HEK293T (cell line): ENCODE data around the gene NDUFS1.
"Not testable (repeated sequence)": the region's sequence is repeated elsewhere in the genome, so short reads cannot be mapped to it uniquely, and the experiment has no call there.

Source experiments
- CTCF ChIA-PET: fragments of 350-600 bp; formaldehyde crosslinking; extraction: SDS; loops from one replicate; lab custom pipeline; 2021; ENCODE audit warnings: antibody characterized with exemption, inconsistent platforms; lab: Yijun Ruan, JAX
- POLR2A ChIA-PET: fragments of 350-600 bp; formaldehyde crosslinking; extraction: SDS; loops from one replicate; lab custom pipeline; 2020; ENCODE audit warnings: antibody characterized with exemption, inconsistent platforms; lab: Yijun Ruan, JAX
- DNase-seq: peaks from one replicate; pipeline ENCODE4 v3.0.0; 2012; ENCODE audit warnings: mixed read lengths; ENCODE audit errors: extremely low spot score
- ARNT ChIP-seq: fragments of 450-650 bp; IDR thresholded peaks from 2 replicates; pipeline ENCODE4 v1.6.1; 2017; ENCODE audit warnings: mild to moderate bottlenecking
- BHLHE40 ChIP-seq: fragments of 450-650 bp; IDR thresholded peaks from 2 replicates; pipeline ENCODE4 v1.6.1; 2016; ENCODE audit warnings: mild to moderate bottlenecking, moderate library complexity, borderline replicate concordance
- CTBP1 ChIP-seq: fragments of 450-650 bp; IDR thresholded peaks from 2 replicates; pipeline ENCODE4 v1.6.1; 2016; ENCODE audit warnings: borderline replicate concordance
- ELF4 ChIP-seq: fragments of 450-650 bp; IDR thresholded peaks from 2 replicates; pipeline ENCODE4 v1.6.1; 2017; ENCODE audit warnings: antibody characterized with exemption
- FOXA1 ChIP-seq: fragments of 450-650 bp; IDR thresholded peaks from 2 replicates; pipeline ENCODE4 v1.6.1; 2016; ENCODE audit warnings: mild to moderate bottlenecking
- FOXK2 ChIP-seq: fragments of 450-650 bp; IDR thresholded peaks from 2 replicates; pipeline ENCODE4 v1.6.1; 2016; ENCODE audit warnings: mild to moderate bottlenecking
- FOXM1 ChIP-seq: fragments of 450-650 bp; IDR thresholded peaks from 2 replicates; pipeline ENCODE4 v1.6.1; 2017; ENCODE audit warnings: mild to moderate bottlenecking, borderline replicate concordance
- HDGF ChIP-seq: fragments of 450-650 bp; IDR thresholded peaks from 2 replicates; pipeline ENCODE4 v1.6.1; 2017; ENCODE audit warnings: antibody characterized with exemption, borderline replicate concordance
- L3MBTL2 ChIP-seq: fragments of 450-650 bp; conservative IDR thresholded peaks from 2 replicates; pipeline ENCODE4 v1.6.1; 2016; ENCODE audit warnings: mild to moderate bottlenecking
- LEF1 ChIP-seq: fragments of 450-650 bp; IDR thresholded peaks from 2 replicates; pipeline ENCODE4 v1.6.1; 2017; ENCODE audit warnings: mild to moderate bottlenecking, borderline replicate concordance
- NFRKB ChIP-seq: fragments of 450-650 bp; IDR thresholded peaks from 2 replicates; pipeline ENCODE4 v1.6.1; 2016; ENCODE audit warnings: mild to moderate bottlenecking, moderate library complexity
- SP1 ChIP-seq: fragments of 450-650 bp; IDR thresholded peaks from 2 replicates; pipeline ENCODE4 v1.6.1; 2017
- SUZ12 ChIP-seq: fragments of 450-650 bp; IDR thresholded peaks from 2 replicates; pipeline ENCODE4 v1.6.1; 2016; ENCODE audit warnings: mild to moderate bottlenecking
- TARDBP ChIP-seq: fragments of 450-650 bp; IDR thresholded peaks from 2 replicates; pipeline ENCODE4 v1.6.1; 2016
- ZNF384 ChIP-seq: fragments of 450-650 bp; IDR thresholded peaks from 2 replicates; pipeline ENCODE4 v1.6.1; 2016
- TF ChIP-seq, protein P1 (sequence below): fragments of 450-650 bp; IDR thresholded peaks from 2 replicates; pipeline ENCODE4 v1.6.1; 2016

NDUFS1 gene

DNA sequence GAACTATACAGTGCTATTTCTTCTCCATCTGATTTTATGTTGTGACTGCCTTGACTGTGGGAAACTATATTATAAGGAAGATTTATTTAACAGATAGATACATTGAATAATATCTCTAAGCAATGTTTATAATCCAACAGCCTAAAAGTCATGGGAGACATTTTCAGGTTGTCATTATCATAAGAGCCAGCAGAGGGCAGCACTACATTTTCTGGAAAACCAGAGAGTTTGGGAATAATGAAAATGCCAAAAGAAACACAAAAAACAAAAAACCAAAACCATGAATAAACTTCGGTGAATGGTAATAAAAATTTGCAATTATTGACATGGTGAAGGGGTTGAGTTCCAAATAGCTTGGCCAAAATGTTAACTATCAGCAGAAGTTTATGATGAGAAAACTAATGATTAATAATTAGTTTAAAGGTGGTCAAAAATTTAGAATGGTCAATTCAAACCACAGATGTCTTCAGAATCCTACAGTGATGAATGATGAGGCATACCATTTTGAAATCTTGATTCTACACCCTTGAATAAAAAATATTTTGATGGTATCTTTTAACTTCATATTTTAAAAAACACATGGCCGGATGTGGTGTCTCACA lies 5.1 kb upstream of the NDUFS1 start:
- POLR2A ChIA-PET, result no interaction called here
- DNase-seq, result peak; percentile 33

DNA sequence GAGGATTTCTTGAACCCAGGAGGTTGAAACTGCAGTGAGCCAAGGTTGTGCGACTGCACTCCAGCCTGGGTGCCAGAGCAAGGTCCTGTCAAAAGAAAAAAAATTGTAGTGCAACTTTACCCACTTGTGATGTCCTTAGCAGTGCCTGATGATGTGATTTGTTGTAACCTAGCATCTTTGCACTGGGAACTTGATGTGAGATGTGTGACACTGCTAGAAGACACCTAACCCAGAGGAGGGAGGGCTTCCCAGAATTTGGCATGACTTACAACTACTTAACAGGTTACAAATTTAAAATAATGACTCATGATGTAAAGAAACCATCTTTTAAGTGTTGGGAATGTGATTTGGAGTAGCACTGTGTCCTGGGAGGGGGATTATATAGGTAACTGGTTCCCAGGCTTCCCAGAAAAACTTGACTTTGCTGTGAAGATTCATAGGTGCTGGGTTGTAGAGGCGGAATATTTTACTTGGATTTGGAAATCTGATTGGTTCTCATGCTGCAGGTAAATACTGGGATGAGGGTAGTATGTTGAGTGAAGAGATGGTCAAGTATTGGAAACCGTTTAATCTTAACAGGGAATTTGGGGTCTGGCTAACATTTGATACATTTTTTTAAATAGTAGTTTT lies 4.1 kb upstream of the NDUFS1 start:
- CTCF ChIA-PET, result interaction anchor here (0.6 to 0.7 kb wide), 2 partner anchors 13 to 551 kb away, joined by 3 read pairs; no protein-coding TSS in a partner anchor
- TF ChIP-seq SP1, result no peak
- TF ChIP-seq FOXA1, result no peak
- TF ChIP-seq TARDBP, result no peak
- TF ChIP-seq ARNT, result no peak
- DNase-seq, result no peak
- POLR2A ChIA-PET, result interaction anchor here (0.6 kb wide), 1 partner anchor 50 kb away, joined by 3 read pairs; a partner anchor contains a TSS

More for the DNA sequence above, 5.1 kb upstream of the NDUFS1 start:
- TF ChIP-seq SP1, result no peak
- TF ChIP-seq BHLHE40, result no peak
- no peak for TF ChIP-seq FOXM1
- TF ChIP-seq L3MBTL2, result no peak
- TF ChIP-seq ELF4, result no peak
- no peak for TF ChIP-seq ARNT
- TF ChIP-seq NFRKB, result no peak
- no peak for TF ChIP-seq LEF1
- TF ChIP-seq SUZ12, result no peak
- no peak for TF ChIP-seq HDGF
- TF ChIP-seq FOXK2, result no peak
- CTCF ChIA-PET, result interaction anchor here (0.6 to 1.4 kb wide), 3 partner anchors 12 to 550 kb away, joined by 3 read pairs; no protein-coding TSS in a partner anchor

DNA sequence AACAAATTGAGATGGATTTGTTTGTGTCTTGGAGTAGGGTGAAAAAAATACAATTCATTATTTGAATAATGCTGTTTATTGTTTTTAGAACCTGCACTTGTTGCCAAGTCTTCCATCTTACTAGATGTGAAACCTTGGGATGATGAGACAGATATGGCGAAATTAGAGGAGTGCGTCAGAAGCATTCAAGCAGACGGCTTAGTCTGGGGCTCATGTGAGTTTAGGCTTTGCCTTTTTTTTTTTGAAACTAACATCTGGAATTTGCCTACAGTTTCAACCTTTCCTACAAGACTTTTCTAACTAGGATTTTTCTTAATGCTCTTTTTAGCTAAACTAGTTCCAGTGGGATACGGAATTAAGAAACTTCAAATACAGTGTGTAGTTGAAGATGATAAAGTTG lies 3.2 kb upstream of the NDUFS1 start:
- POLR2A ChIA-PET, CTCF ChIA-PET, DNase-seq: not testable (repeated sequence)

DNA sequence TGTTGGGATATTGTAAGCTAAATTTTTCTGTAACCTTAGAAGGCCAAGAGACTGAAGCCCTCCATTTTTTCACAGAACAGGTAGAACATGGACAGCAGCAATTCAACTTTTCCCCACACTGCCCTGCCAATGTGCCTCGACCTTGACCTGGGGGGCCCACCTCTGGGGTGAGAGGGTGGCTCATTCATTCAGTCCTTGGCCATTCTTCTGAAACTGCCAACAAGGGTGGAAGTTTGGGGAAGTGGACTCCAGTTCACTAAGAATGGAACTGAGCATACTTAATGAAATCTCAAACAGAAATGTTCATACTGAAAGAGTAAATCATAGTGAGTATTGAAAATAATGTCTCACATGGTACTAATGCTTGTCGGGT lies 1.5 kb upstream of the NDUFS1 start:
- TF ChIP-seq SUZ12, result no peak
- no peak for TF ChIP-seq TARDBP
- no peak for TF ChIP-seq L3MBTL2
- no peak for TF ChIP-seq BHLHE40
- no peak for TF ChIP-seq LEF1
- TF ChIP-seq, protein P1, sequence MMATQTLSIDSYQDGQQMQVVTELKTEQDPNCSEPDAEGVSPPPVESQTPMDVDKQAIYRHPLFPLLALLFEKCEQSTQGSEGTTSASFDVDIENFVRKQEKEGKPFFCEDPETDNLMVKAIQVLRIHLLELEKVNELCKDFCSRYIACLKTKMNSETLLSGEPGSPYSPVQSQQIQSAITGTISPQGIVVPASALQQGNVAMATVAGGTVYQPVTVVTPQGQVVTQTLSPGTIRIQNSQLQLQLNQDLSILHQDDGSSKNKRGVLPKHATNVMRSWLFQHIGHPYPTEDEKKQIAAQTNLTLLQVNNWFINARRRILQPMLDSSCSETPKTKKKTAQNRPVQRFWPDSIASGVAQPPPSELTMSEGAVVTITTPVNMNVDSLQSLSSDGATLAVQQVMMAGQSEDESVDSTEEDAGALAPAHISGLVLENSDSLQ, result no peak
- no peak for TF ChIP-seq NFRKB
- no peak for TF ChIP-seq ARNT
- no peak for TF ChIP-seq FOXM1
- TF ChIP-seq FOXK2, result no peak
- TF ChIP-seq ZNF384, result no peak
- TF ChIP-seq FOXA1, result no peak
- TF ChIP-seq ELF4, result no peak
- no peak for TF ChIP-seq HDGF
- TF ChIP-seq CTBP1, result no peak
- no peak for TF ChIP-seq SP1
- CTCF ChIA-PET, result interaction anchor here (0.6 to 0.9 kb wide), 3 partner anchors 69 to 1557 kb away, joined by 3 to 5 read pairs (median 3); no protein-coding TSS in a partner anchor
- DNase-seq, result no peak
- POLR2A ChIA-PET, result interaction anchor here (0.6 to 2.4 kb wide), 7 partner anchors 15 to 284 kb away, joined by 3 to 10 read pairs (median 5); partner anchors contain the start of gene INO80D

DNA sequence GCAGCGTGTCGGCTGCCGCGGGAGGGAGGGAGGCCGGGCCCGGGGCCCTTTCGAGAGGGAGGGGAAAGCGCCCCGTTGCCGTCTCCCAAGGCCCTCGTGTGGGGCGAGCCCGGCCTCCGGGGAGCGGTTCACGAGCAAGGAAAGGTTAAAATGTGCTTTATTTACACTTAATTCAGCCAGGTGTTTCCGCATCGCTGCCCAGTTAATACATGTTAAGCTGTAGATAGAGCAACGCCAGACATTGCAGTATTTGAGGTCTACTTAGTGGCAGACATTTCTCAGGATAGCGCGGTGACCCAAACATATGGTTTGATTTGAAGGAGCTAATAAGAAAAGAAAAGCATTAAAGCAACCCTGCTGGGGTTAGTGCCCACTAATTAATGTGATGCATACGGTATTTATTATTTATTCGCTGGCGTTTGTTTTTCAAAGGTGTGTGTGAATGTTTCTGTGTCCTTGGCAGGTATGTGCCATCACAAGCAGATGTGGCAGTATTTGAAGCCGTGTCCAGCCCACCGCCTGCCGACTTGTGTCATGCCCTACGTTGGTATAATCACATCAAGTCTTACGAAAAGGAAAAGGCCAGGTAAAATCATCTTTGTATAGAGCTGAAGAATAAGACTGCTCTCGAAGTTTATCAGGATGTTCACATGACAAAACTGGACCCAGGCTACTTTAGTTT lies 1.0 kb upstream of the NDUFS1 start:
- POLR2A ChIA-PET, result interaction anchor here (0.6 to 2.4 kb wide), 10 partner anchors 14 to 285 kb away, joined by 3 to 10 read pairs (median 4); partner anchors contain the start of gene INO80D
- TF ChIP-seq L3MBTL2, result peak; percentile 31; the same call in 1 of the 2 replicates
- TF ChIP-seq FOXK2, result no peak
- CTCF ChIA-PET, result interaction anchor here (0.6 to 0.9 kb wide), 2 partner anchors 70 to 1556 kb away, joined by 3 read pairs; no protein-coding TSS in a partner anchor
- peak; percentile 44 for DNase-seq

DNA sequence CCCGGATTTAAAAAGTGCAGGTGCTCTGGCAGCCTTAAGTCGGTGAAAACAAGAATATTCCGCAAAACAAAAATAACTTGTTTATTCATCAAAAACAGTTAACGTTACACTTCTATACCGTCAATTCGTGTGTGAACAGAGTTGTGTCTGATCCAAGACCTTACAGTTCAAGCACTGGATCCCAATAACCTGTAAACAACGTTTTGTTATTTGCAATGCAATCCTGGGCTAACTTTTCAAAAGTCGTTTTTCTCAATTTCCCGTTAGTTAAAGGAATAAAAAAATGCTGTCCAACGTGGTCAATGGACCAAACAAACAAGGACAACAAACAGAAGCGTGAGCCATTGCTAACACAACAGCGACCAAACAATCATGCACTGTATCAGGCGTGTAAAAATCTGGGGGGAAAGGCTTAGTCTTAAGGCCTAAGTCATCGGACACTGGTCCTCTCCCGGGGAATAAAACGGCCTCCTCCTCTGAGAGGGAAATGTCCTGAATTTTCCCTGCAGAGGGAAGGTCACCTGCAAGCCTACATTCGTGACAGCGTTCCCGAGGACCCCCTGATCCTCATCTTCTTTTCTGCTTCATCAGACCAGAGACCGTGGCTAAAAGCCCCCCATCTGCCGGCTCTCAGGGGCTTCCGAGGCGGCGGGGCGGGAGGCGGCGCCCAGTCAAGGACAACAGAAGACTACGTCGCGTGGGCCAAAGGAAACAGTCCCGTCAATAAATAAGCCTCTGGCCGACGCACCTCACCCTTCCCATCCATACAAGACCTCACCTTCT lies 490 bp downstream of the NDUFS1 start:
- DNase-seq, result peak; percentile 22
- ChIA-PET CTCF (no interaction called here), POLR2A (interaction anchor here (1.0 to 2.4 kb wide), 6 partner anchors 45 to 117 kb away, joined by 3 to 10 read pairs (median 4); a partner anchor contains a TSS)
- TF ChIP-seq CTBP1 (no peak), BHLHE40 (no peak), FOXK2 (no peak), NFRKB (no peak), L3MBTL2 (no peak; the same call in 1 of the 2 replicates), FOXA1 (no peak), ELF4 (no peak), SP1 (no peak)

DNA sequence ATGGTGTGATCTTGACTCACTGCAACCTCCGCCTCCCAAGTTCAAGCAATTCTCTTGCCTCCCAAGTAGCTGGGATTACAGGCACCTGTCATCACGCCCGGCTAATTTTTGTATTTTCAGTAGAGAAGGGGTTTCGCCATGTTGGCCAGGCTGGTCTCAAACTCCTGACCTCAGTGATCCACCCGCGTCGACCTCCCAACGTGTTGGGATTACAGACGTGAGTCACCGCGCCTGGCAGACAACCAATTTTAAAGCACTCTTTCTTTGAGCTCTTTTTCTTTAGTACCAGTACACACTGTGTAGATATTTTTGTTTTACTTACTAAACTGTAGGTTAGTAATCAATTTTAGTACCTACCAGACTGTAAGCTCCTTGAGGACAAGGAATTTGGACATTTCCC lies 2.2 kb downstream of the NDUFS1 start:
- CTCF ChIA-PET, DNase-seq: not testable (repeated sequence)
- POLR2A ChIA-PET, result interaction anchor here (1.0 kb wide), 1 partner anchor 71 kb away, joined by 3 read pairs; the partner anchor contains the start of gene INO80D
